H4 (cell line): ENCODE measurements around the gene PHF20. TPM values are rescaled to one million over a fixed set of nuclear protein-coding genes. Genes with fewer than 3 reads are reported as not detected.
"Not testable (repeated sequence)": the region's sequence is repeated elsewhere in the genome, so short reads cannot be mapped to it uniquely, and the experiment has no call there.

Experiments used
- DNase-seq: peaks from one replicate; pipeline ENCODE4 v3.0.0-alpha.2; 2015; ENCODE audit warnings: low spot score
- total RNA-seq: library from RNA; depleted of rRNA; stranded (reverse); fragments of >200 nt; shearing (Covaris generic); gene quantifications from 2 replicates; pipeline ENCODE4 v1.2.3, GENCODE V29; 2014; rRNA removed

PHF20 gene
- total RNA-seq, 1 experiment from 2014 or later, result 15.0 TPM

DNA sequence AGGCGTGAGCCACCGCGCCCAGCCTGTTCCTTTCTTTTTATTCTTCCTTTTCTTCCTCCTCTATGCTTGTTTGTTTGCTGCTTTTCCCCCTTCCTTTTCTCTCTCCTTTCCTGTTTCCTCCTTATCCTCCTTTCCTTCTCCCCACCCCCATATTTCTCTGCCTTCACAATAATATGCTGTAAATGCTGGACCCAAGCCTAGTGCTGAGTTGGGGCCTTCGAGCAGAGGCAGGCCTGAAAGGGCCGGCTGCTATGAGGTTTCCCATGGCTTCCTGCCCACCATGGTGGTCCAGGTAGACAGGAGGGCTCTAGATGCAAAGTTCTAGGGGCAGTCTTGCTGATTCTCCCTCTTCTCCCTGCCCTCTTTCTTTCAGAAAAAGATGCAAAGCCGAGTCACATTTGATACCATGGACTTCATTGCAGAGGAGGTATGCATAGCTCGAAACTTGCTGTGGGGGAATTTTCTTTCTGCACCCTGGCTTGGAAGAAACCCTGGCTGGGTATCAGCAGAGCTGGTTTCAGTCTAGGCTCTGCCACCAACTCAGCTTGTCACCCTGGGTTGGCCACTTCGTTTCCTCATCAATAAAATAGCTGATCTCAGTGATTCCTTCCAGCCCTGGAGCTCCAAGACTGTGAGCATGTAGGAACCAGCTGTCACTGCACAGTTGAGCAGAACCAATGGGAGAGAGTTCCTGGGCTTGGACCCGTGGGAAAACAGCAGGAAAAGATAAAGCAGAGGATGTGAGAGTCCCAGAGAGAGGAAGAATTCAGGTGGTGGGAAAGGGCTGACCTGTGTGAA is 204.0 kb downstream of the PHF20 start:
- no peak for DNase-seq

DNA sequence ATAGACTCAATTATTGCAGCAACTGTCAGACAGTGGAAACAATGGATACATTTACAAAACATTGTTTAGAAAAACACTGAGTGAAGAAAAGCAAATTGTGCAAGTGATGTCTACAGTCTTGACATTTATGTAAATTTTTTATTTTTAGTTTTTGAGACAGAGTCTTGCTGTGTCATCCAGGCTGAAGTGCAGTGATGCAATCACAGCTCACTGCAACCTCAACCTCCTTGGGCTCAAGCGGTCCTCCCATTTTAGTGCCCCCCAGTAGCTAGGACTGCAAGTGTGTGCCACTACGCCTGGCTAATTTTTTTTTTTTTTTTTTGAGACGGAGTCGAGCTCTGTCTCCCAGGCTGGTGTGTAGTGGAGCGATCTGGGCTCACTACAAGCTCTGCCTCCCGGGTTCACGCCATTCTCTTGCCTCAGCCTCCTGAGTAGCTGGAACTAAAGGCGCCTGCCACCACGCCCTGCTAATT is 206.3 kb downstream of the PHF20 start:
- no peak for DNase-seq

DNA sequence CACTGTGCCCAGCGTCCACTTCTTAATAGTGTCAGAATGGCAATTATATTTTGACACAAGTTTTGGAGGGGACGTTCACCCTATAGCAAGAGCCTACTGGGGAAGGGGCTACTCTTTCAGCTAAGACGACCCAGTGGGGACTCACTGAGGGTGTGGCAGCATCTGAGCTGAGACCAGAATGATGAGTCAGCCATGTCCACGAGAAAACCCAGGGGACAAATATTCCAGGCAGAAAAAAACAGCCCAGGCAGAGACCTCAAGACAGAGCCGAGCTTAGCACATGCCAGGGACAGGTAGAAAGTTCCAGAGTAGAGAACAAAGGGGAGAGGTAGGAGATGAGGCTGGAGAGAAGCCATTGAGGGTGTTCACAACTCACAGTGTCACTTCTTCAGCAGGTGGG is 207.7 kb downstream of the PHF20 start:
- DNase-seq, result no peak

DNA sequence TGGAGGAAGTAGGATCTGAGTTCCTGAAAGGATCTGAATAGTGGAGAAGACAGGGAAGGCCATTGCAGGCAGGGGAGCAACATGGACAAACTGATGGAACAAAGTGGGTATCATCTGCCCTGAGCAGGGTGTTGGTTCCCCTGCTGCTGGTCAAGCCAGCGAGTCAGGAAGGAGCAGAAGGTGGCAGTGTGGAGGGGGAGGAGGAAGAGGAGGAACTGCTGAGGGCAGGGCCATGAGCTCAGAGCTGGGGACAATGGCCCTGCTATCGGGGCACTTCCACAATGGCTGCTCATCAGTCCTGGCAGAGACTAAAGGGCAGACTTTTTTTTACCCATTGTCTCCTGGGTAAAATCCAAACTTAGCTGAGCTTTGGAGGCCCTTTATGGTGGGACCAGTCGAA is 210.2 kb downstream of the PHF20 start:
- DNase-seq, result no peak

DNA sequence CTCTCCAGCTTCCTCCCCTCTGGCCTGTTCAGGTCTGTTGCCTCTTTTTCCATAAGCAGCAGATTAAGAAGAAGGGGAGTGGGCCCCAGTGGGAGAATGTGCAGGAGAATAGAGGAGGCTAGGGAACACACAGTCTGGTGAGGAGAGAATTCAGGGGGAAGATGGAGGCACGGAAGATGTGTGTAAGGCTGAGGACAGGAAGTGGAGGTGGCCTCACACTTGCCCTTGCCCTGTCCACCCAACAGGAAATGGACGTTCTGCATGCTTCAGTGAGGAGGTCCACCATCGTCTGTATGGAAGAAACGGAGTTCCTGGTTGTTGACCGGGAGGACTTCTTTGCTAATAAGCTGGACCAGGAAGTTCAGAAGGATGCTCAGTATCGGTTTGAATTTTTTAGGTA is 212.6 kb downstream of the PHF20 start:
- no peak for DNase-seq

DNA sequence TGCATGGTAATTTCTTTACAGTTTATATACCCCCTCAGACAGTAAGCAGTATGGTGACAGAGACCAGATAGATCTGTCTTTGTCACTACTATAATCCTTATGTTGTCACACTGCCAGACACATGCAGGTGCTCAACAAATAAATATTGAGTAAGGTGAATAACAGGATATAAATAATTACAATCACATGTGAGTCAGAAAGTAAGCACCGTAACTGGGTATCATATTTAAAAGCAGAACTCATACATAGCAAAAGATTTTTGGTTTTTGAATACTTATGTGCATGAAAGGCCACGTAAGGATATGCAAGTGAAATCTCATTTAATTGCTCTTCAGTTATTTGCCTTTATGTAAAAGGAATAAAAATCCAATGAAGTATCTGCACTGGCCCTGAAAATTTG is 214.0 kb downstream of the PHF20 start:
- no peak for DNase-seq

DNA sequence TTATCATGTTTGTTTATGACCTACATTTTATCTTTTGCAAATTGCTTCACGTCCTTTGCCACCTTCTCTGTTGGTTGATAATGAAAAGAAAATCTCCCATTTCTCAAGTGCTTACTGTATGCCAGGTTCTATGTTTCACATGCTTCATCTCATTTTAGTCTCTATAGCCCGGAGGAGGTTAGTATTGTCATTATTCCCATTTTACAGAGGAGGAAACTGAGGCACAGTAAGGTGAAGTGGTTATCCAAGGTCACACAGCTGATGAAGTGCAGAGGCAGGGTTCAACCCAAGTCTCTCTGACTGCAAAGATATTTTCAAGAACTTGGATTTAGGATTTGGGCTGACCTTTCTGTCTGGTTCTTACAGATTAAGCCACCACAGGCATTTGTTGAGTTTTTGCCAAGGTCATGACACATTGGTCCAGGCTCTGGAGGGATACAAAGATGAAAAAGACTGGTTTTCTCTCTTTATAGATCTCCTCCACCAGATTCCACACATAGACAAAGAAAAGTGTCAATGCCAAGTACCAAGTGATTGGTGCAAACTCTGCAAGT is 217.2 kb downstream of the PHF20 start:
- no peak for DNase-seq

DNA sequence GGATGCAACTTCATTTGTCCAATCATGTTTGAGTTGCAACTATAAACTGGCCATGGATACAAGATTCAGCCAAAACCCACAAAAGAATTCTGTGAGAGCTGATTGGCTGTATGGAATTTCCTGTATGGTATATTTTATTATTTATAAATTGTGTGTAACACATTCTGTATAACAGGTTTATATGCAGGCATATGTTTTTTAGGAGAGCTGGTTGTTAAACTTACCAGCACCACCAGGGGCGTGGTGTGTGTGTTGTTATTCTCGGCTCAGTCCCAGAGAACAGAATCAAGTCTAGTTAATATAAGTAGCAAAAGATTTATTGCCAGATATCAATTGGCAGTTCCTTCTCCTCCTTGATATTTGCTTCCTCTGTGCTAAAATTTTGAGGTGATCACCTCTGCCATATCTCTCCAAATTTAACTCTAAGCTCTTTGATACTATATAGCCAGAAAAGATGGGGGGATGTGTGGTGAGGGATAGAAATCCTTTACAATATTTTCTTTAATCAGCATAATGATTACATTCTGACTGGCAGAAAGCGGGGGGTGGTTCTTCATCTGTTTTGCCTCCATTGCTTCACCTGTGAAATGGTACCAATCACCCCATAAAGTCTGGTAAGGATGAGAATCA is 219.4 kb downstream of the PHF20 start:
- DNase-seq, result no peak

DNA sequence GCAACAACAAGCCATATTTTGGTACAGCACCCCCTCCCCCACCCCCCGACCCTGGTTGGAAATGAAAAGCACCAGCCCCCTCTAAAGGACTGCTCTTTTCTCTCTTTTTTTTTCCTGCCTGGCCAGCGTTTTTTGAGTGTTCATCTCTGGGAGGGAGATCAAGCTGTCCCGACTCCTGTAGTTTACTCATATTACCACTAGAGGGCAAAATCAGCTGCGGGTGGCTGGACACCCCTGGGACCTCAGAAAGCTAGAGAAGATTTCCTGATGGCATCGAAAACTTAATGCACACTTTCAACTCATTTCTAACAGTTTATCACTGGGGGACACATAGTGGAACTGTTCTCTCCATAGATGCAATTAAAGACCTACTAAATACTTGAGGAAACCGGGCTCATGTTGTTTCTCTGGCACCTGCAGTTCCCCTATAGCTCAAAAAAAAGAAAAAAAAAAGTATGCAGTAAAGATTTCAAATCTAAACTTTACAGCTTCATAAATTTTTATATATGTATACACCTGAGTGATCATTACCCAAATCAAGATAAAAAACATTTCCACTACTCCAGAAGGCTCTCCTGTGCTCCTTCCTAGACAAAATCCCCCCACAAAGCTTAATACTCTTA is 221.0 kb downstream of the PHF20 start:
- peak; percentile 60 for DNase-seq

DNA sequence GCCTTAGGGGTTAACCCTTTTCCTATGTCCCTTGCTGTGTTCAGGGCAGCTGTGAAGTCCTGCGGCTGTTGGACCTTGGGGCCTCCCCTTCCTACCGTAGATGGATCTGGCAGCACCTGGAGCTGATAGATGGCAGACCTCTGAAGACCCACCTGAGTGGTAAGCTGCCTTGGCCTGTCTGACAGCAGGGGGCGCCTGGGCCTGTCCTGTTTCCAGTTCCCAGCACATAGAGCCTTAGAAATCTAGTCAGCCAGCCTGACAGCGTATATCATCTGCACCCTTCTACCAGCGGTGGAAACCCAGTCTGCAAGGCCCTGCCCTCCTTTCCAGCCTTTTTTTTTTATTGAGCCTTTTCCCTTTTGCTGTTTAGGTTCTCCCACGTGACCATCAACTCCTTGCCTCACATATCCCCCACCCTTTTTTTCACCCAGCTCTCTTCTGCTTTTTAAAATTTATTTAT is 223.2 kb downstream of the PHF20 start:
- peak; percentile 68 for DNase-seq

DNA sequence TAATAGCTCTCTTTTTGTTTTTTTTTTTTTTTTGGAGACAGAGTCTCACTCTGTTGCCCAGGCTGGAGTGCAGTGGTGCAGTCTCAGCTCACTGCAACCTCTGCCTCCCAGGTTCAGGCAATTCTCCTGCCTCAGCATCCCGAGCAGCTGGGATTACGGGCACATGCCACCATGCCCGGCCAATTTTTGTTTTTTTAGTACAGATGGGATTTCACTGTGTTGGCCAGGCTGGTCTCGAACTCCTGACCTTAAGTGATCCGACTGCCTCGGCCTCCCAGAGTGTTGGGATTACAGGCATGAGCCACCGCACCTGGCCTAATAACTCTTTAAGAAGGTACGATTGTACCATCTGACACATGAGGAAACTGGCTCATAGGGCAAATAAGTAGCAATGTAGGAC is 224.7 kb downstream of the PHF20 start:
- not testable (repeated sequence) for DNase-seq

Other genes starting within 250 kb of the PHF20 start
- not detected in 2 replicates for gene C20orf173, start 242.4 kb upstream of the PHF20 start, total RNA-seq
- 503 and 555 TPM in 2 replicates for gene ERGIC3, start 229.9 kb upstream of the PHF20 start, total RNA-seq
- 0.45 TPM in 1 of 2 replicates, not detected in the other for gene SPAG4, start 156.2 kb upstream of the PHF20 start, total RNA-seq
- 174 and 204 TPM in 2 replicates for gene CPNE1, start 107.1 kb upstream of the PHF20 start, total RNA-seq
- gene RBM12, start 107.1 kb upstream of the PHF20 start, total RNA-seq, result 37.1 and 62.3 TPM in 2 replicates
- gene NFS1, start 72.7 kb upstream of the PHF20 start, total RNA-seq, result 27.4 and 42.0 TPM in 2 replicates
- gene ROMO1, start 72.6 kb upstream of the PHF20 start, total RNA-seq, result 392 and 407 TPM in 2 replicates
- gene RBM39, start 29.8 kb upstream of the PHF20 start, total RNA-seq, result 162 and 164 TPM in 2 replicates
- gene SCAND1, start 182.5 kb downstream of the PHF20 start, total RNA-seq, result 67.9 and 104 TPM in 2 replicates
- gene CNBD2, start 196.6 kb downstream of the PHF20 start, total RNA-seq, result 5.2 TPM in 1 of 2 replicates, not detected in the other